Right ventricle myocardium superior (tissue), 1 donor: ENCODE results near the gene MAGOH. TPM values are rescaled to one million over a fixed set of nuclear protein-coding genes. Genes with fewer than 3 reads are reported as not detected.
"Not testable (repeated sequence)": the region's sequence is repeated elsewhere in the genome, so short reads cannot be mapped to it uniquely, and the experiment has no call there.

Experiments
- ATAC-seq: fragments of 200-7000 bp; cut with Tn5 transposase; one replicate; pipeline ENCODE4 v1.9.1; 2020; ENCODE audit warnings: mild to moderate bottlenecking; ENCODE audit not compliant: poor library complexity
- DNase-seq: peaks from one replicate; pipeline ENCODE4 v3.0.0-alpha.2; 2020
- intact Hi-C: fragments of 100-400 bp; cut with DNase I; formaldehyde crosslinking; loops from one replicate; pipeline ENCODE4 v1.11.2; 2022
- long read RNA-seq: library from polyadenylated mRNA; unstranded; transcript quantifications from one replicate; pipeline ENCODE4 v2.0.0, GENCODE V29; 2021
- total RNA-seq: library from RNA; stranded (reverse); fragmentation: NEBNext Ultra II Directional; extraction: Animal tissue kit (Norgen Biotek cat#: 25700); gene quantifications from one replicate; pipeline ENCODE4 v1.2.1, GENCODE V29; 2021
- donor health status: DM: no; HTN: yes; CAD: no; lungs with severe emphysema.

MAGOH gene
- 24.3 TPM for total RNA-seq
- long read RNA-seq, partial matches to known transcripts = 0 of 4 reads
- long read RNA-seq, other reads (novel, unspliced or antisense) = 0 of 4 reads

- ATAC-seq = peak; percentile 98
- DNase-seq = peak; percentile 96
- intact Hi-C loops = no loop called here
These were observed at the start of gene MAGOH for GRCh38 chr1:53238197-53239155. Gene MAGOH, minus strand, starts transcription at chr1:53238518. Its CDS starts 70 bp downstream, at chr1:53238448.

GRCh38 chr1:53286955-53287354 is 48.6 kb upstream of the MAGOH start:
- intact Hi-C loops = loop anchor here (5.0 kb wide), 1 partner anchor 90 kb away; no protein-coding TSS in a partner anchor
- DNase-seq (no peak), ATAC-seq (no peak)

- intact Hi-C loops = loop anchor here (5.0 kb wide), 1 partner anchor 91 kb away; no protein-coding TSS in a partner anchor
- peak; percentile 52 for ATAC-seq
- no peak for DNase-seq
These were observed 47.8 kb upstream of the MAGOH start for GRCh38 chr1:53285969-53286760.

GRCh38 chr1:53285546-53285945 is 47.2 kb upstream of the MAGOH start:
- intact Hi-C loops = loop anchor here (5.0 kb wide), 1 partner anchor 92 kb away; no protein-coding TSS in a partner anchor
- ATAC-seq = no peak
- DNase-seq = no peak

- ATAC-seq = no peak
- intact Hi-C loops = loop anchor here (5.0 kb wide), 1 partner anchor 93 kb away; no protein-coding TSS in a partner anchor
- DNase-seq = no peak
These were observed 46.1 kb upstream of the MAGOH start for GRCh38 chr1:53284224-53285020.

- DNase-seq, intact Hi-C loops, ATAC-seq: not testable (repeated sequence)
These were observed 44.8 kb upstream of the MAGOH start for GRCh38 chr1:53283156-53283555.

GRCh38 chr1:53281133-53281532 is 42.8 kb upstream of the MAGOH start:
- ATAC-seq (no peak), DNase-seq (no peak)
- intact Hi-C loops = no loop called here

- ATAC-seq (no peak), DNase-seq (no peak)
- intact Hi-C loops = no loop called here
These were observed 42.2 kb upstream of the MAGOH start for GRCh38 chr1:53280496-53280895.

GRCh38 chr1:53279296-53280200 is 41.2 kb upstream of the MAGOH start:
- intact Hi-C loops = no loop called here
- no peak for DNase-seq
- no peak for ATAC-seq

GRCh38 chr1:53278298-53278725 is 40.0 kb upstream of the MAGOH start:
- ATAC-seq (peak; percentile 64), DNase-seq (peak; percentile 68)
- intact Hi-C loops = loop anchor here (1.0 kb wide), 1 partner anchor 115 kb away; no protein-coding TSS in a partner anchor

GRCh38 chr1:53277326-53277725 is 39.0 kb upstream of the MAGOH start:
- DNase-seq = no peak
- no peak for ATAC-seq
- intact Hi-C loops = no loop called here

GRCh38 chr1:53276902-53277281 is 38.6 kb upstream of the MAGOH start:
- intact Hi-C loops = no loop called here
- DNase-seq = no peak
- ATAC-seq = no peak

- intact Hi-C loops = no loop called here
- no peak for DNase-seq
- ATAC-seq = no peak
These were observed 38.0 kb upstream of the MAGOH start for GRCh38 chr1:53276153-53276901.

- ATAC-seq (no peak), DNase-seq (no peak)
- intact Hi-C loops = no loop called here
These were observed 37.2 kb upstream of the MAGOH start for GRCh38 chr1:53275566-53275965.

GRCh38 chr1:53274541-53275185 is 36.3 kb upstream of the MAGOH start:
- intact Hi-C loops = no loop called here
- no peak for ATAC-seq
- no peak for DNase-seq

- no peak for ATAC-seq
- intact Hi-C loops = no loop called here
- DNase-seq = no peak
These were observed 35.7 kb upstream of the MAGOH start for GRCh38 chr1:53274026-53274425.
